ENCODE measurements around the gene TRMT1. TPM values are rescaled to one million over a fixed set of nuclear protein-coding genes. Genes with fewer than 3 reads are reported as not detected.

Gene TRMT1
- total and polyA plus RNA-seq, 2 of the 8 experiments (the other 6 are each of a cell fraction or from before 2014, with no cell fraction given) = 77.4 to 99.3 TPM

GRCh38 chr19:13056052-13056660, 60.4 kb downstream of the TRMT1 start:
- peak overlapping the region; percentile 11 for H3K18ac ChIP-seq (ENCODE audit: extremely low read depth, low read length)
- H4K8ac ChIP-seq (ENCODE audit: extremely low read depth, insufficient read depth, low read length) = no peak overlapping the region; the same call in 1 of the 2 replicates
- no peak overlapping the region for H3K9ac ChIP-seq (replicated peaks in 1 of 4; ENCODE audit: extremely low read depth in 1 of 4, low read depth in 3 of 4, low read length in 3 of 4)
- peak; percentile 38; the same call in 1 of the 2 replicates for TF ChIP-seq TBP (IDR thresholded peaks at IDR 0.05; ENCODE audit: low read depth, low read length)
- TF ChIP-seq EZH2 (IDR thresholded peaks at IDR 0.05; ENCODE audit: low read depth, low read length, severe bottlenecking) = peak; percentile 39
- TF ChIP-seq RNF2 (IDR thresholded peaks at IDR 0.05; ENCODE audit: borderline replicate concordance, low read depth, low read length, missing control alignments, poor library complexity, severe bottlenecking) = peak; percentile 4
- no peak for TF ChIP-seq POU5F1 (IDR thresholded peaks at IDR 0.05; ENCODE audit: low read depth, low read length)
- peak; percentile 76 for TF ChIP-seq SUZ12 (IDR thresholded peaks at IDR 0.05; ENCODE audit: low read length)
- H2BK120ac ChIP-seq (replicated peaks; ENCODE audit: low read depth, low read length) = no peak overlapping the region
- POLR2A ChIA-PET (ENCODE audit: partially characterized antibody) = interaction anchor here (0.8 to 3.2 kb wide), 6 partner anchors 11 to 110 kb away, joined by 3 to 18 read pairs (median 4); partner anchors contain the start of gene RAD23A
- peak overlapping the region; percentile 66 to 82 for H3K4me2 ChIP-seq (ENCODE audit: insufficient read depth in 1 of 2, low read depth in 2 of 2, low read length in 2 of 2)
- CTCF ChIA-PET (ENCODE audit: partially characterized antibody) = interaction anchor here (0.6 to 48.8 kb wide), 9 partner anchors 6 to 913 kb away, joined by 3 to 1145 read pairs (median 140); no protein-coding TSS in a partner anchor
- H3K4me1 ChIP-seq (replicated peaks in 1 of 4; ENCODE audit: control insufficient read depth in 3 of 4, insufficient read depth in 4 of 4, low read length in 3 of 4) = peaks cover 7 to 48% (median 39%) of the 10 kb centered on the region in 4 experiments
- peak overlapping the region; percentile 61 for H3K4ac ChIP-seq (replicated peaks; ENCODE audit: insufficient read length, low read depth, low read length)
- H3K79me2 ChIP-seq (ENCODE audit: control insufficient read depth in 1 of 2, insufficient read depth in 2 of 2, low read length in 2 of 2) = no peaks in the 10 kb centered on the region
- H2AFZ ChIP-seq (ENCODE audit: low read length) = no peak overlapping the region
- FAIRE-seq (no peak), DNase-seq (ENCODE audit: low read depth in 1 of 2, low spot score in 2 of 2) (peak in 1 of 2 experiments; percentile 70)
- H3K23ac ChIP-seq (ENCODE audit: insufficient read length) = no peak overlapping the region
- no peaks in the 10 kb centered on the region for H3K9me3 ChIP-seq (ENCODE audit: insufficient read depth in 2 of 2, low read depth in 1 of 2, low read length in 1 of 2)
- peaks cover 89 to 100% (median 99%) of the 10 kb centered on the region in 4 experiments for H3K27me3 ChIP-seq (replicated peaks in 1 of 4; ENCODE audit: control insufficient read depth in 3 of 4, extremely low read depth in 1 of 4, insufficient read depth in 3 of 4, low read length in 3 of 4)
- no peak overlapping the region for H4K91ac ChIP-seq (replicated peaks; ENCODE audit: insufficient read length, low read length)
- H3K4me3 ChIP-seq (ENCODE audit: extremely low read depth in 1 of 4, insufficient read depth in 2 of 4, low read depth in 3 of 4, low read length in 4 of 4) = peak overlapping the region; percentile 9 to 51 (median 14); a peak in 5 of 8 replicates
- no peak overlapping the region; the same call in 1 of the 2 replicates for H2AK5ac ChIP-seq (ENCODE audit: low read depth, low read length)
- H2BK20ac ChIP-seq (ENCODE audit: low read length) = 0 out of 2 replicates have a peak overlapping the region, but pooled peaks have one; percentile 18
- H2BK5ac ChIP-seq (ENCODE audit: low read depth, low read length) = no peak overlapping the region
- WGBS, 2 experiments (ENCODE audit: extremely low coverage in 1 of 2, insufficient coverage in 1 of 2, insufficient read length in 1 of 2, insufficient replicate concordance in 2 of 2, low coverage in 1 of 2, low lambda C conversion rate in 2 of 2, missing lambda C conversion rate in 1 of 2) = 12% methylated on average over 16 of the region's 17 CpGs; no CpG with 5 or more reads in 1 of the 2 experiments
- no peaks in the 10 kb centered on the region for H3K79me1 ChIP-seq (ENCODE audit: low read depth, low read length)
- peak overlapping the region; percentile 40; the same call in 1 of the 2 replicates for H2BK15ac ChIP-seq (ENCODE audit: low read length)
- H4K20me1 ChIP-seq (replicated peaks in 1 of 2; ENCODE audit: control insufficient read depth in 1 of 2, insufficient read depth in 2 of 2, low read length in 2 of 2) = peaks cover 8 to 21% of the 10 kb centered on the region in 2 experiments
- no peaks in the 10 kb centered on the region for H3K36me3 ChIP-seq (ENCODE audit: control insufficient read depth in 2 of 4, insufficient read depth in 4 of 4, low read length in 3 of 4)
- no peak overlapping the region for H3K56ac ChIP-seq (replicated peaks; ENCODE audit: insufficient read length, low read depth, low read length)
- H3K27ac ChIP-seq (ENCODE audit: low read depth, low read length) = no peak overlapping the region
- H3K23me2 ChIP-seq (ENCODE audit: low read depth, low read length) = peaks cover 11% of the 10 kb centered on the region; the same call in 1 of the 2 replicates
- no peak overlapping the region for H3K14ac ChIP-seq (ENCODE audit: insufficient read length)
- H2BK12ac ChIP-seq (ENCODE audit: low read depth, low read length) = peak overlapping the region; percentile 95; the same call in 1 of the 2 replicates
- no peak overlapping the region for H4K5ac ChIP-seq (ENCODE audit: insufficient read length, low read depth, low read length)

All from H1 (cell line).